HG03196 (cell line): ENCODE measurements around the gene MICAL3.

Experiments used
- ATAC-seq: cut with Tn5 transposase; IDR thresholded peaks from one replicate; pipeline ENCODE4 v1.9.1; 2021; ENCODE audit not compliant: unreplicated experiment

Gene MICAL3

DNA sequence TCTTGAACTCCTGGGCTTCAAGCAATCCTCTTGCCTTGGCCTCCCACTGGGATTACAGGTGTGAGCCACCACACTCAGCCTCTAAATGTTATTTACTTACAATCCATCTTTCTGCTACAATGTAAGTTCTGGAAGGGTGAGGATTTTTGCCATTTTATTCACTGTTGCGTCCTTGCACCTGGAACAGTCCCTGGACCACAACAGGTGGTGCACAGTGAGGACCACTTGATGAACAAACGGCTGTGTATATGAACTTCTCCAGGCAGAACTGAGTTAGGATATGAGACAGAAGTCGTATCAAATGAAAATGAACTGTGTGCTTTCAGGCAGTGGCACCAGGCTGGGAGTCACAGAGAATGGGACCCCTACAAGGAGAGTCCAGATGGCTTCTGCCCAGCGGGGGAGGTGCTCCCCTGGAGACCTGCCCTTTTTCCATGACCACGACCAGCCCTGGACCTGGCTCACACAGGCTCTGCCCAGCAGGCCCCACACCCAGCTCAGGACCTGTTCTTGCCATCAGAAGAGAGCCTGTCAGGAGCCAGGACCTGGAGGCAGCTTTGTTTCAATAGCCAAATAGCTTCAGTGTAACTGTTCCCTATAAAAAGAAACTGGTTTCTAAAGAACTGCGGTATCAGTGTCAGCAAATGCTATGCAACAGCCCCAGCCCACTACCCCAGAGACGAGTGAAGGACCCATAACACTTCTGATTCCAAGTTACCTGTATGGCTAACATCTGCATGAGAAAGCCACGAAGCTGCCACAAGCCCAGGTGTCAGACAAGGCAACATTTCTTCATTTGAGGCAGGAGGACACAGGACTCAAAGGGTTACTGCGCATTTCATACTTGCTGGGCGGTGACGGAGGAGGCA is 104.9 kb downstream of the MICAL3 start:
- ATAC-seq: no peak

DNA sequence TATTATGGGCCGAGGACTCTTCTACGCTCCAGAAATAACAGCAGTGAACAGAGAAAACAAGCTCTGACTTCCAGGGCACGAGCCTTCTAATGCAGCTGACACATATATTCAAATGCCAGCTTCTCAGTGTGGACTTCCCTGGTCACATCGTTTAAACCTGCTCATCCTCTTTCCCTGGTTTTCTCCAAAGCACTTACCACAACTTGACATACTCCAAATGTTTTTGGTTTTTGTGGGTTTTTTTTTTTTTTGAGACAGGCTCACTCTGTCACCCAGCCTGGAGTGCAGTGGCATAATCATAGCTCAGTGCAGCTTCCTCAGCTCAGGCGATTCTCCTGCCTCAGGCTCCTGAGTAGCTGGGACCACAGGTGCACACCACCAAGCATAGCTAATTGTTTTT is 105.5 kb downstream of the MICAL3 start:
- no peak for ATAC-seq

DNA sequence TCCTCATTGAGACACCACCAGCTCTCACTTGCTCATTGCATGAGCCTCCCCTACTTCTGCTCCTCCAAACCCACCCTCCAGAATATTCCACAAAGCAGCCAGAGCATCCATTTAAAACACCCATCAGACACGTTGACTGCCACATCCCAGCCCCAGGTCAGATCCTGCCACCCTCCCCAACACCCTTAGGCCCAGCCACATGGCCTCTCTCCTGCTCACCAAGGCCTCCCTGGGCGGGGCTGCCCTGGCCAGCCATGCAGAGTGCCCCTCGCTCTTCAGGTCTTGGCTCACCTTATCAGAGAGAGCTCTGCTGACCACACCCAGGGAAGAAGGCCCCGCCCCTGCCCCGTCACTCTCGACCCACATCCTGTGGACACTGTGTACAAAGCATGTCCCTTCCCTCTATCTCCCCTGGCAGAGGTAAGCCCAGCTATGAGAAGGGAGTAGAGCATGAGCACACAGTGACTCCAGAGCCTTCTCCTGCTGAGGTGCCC is 106.8 kb downstream of the MICAL3 start:
- ATAC-seq: no peak

DNA sequence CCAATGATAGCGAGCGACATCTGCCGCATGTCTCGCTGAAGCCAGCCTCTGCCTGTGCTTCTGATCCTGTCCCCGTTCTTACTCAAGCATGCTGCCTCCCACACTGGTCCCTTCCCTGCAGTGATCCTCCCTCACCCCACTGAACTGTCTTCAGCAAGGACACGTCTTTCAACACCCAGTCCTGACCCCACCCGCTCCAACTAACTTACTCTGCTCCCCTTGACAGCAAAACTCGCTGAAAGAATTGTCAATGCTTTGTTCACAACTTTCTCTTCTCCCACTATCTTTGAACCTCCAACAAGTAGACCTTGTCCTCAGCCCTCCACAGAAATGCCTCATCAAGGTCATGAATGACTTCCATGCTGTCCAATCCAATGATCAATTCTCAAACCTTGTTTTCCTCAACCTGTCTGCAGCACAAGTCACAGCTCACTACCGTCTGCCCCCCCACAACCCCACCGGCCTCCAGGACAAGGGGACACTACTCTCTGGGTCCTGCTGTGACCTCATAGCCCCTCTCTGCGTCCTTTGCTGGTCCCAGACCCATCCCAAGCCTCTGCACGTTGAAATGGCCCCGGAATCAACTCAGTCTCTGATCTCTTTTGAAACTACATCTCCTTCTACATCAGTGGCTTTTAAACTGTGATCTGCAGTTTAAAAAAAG is 108.0 kb downstream of the MICAL3 start:
- ATAC-seq: no peak

DNA sequence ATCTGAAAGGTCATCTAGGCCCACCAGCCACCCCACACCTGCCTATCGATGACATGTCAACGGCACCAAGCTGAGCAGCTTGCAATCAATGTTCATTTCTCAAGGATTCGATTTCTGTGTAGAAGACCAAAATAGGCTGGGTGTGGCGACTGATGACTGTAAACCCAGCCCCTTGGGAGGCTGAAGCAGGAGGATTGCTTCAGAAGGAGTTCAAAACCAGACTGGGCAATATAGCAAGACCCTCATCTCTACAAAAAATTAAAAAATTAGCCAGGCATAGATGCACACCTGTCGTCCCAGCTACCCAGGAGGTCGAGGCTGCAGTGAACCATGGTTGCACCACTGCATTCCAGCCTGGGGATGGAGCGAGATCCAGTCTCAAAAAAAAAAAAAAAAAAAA is 108.7 kb downstream of the MICAL3 start:
- no peak for ATAC-seq

DNA sequence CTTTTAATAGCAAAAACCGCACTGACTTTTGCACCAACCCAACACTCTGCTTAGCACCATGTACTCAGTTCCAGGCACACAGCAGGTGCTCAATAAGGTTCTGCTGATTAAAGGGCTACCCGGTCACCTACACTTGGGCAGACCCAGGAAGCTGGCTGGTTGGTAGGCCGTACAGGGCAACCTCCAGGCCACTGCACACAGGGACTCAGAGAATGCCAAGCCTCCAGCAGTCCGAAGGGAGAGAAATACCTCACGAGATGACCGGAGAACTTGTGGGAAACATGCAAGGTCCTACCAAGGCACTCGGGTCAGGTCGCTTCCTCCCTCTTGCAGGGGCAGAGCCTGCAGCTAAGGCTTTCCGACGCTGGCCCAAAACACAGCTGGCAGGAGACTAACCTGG is 109.2 kb downstream of the MICAL3 start:
- no peak for ATAC-seq

DNA sequence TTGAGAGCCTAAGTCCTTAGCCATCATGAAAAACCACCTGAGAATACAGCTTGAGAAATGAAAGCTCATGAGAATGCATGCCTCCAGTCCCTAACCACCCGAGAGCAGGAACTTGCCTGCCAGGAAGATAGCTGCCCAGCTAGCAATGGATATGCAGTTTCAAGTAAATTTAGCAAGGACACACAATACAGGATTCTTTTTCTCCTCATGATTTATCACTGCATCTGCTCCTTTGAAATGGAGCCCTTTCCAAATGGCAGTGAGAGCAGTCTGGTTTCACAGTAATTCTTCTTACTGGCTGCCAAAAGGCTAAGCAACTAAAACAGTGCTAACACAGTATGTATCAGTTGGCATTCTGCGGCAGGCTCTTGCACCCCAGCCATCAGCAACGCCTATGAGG is 109.9 kb downstream of the MICAL3 start:
- no peak for ATAC-seq

DNA sequence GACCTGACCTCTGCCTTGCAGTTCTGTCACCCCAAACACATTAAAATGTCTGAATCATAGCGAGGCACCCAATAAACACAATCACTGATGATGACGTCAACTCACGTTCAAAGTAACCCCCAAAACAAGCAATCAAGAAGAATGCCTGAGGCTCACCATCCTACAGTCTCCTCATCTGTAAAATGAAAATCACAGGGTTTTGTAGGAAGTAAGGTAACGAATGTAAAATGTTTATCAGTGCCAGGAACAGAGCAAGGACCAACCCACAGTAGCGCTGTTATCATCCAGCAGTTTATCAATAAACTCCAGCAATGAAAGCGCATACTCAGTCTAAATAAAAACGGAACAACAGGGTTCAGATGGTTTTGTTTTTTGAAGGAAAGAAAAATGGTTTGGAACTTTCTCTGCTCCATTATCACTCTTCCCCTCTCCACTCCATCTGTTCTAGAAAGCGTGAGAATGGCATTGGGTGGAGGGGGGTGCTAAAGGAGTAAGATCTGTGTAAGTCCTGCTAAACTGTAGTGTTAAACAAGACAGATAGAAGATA is 110.5 kb downstream of the MICAL3 start:
- ATAC-seq: no peak

DNA sequence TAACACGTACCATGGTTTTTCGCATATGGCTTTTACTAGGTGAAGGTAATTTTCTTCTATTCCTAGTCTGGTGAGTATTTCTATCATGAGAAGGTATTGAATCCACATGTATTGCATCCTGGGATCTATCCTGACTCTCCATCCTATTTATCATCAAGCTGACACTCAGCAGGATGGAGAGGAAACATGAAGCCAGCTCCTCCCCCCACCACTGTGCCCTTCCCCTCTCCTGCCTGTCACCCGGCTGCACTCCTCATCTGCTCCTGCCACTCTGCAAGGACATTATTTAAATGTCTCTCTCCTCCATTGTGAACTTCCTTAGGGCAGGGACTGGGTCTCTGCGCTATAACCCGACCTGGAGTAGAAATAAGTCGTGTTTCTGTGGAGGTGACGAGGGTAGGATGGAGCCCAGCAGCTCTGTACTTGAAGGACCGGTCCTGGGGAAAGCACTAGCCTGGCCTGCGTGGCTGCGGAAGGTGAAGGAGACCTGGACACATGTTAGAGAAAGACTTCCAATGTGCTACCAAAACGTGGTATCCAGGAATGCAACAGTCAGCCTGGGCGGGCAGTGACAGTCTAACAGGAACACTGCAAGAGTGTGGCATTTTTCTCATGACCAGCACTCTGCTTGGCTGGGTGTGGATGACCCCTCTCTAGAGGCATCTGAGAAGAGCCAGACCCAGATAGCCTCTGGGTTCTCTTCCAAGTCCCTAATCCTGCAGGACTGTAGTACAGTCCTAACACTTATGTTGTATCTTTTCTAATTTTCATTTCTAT is 111.2 kb downstream of the MICAL3 start:
- no peak for ATAC-seq

DNA sequence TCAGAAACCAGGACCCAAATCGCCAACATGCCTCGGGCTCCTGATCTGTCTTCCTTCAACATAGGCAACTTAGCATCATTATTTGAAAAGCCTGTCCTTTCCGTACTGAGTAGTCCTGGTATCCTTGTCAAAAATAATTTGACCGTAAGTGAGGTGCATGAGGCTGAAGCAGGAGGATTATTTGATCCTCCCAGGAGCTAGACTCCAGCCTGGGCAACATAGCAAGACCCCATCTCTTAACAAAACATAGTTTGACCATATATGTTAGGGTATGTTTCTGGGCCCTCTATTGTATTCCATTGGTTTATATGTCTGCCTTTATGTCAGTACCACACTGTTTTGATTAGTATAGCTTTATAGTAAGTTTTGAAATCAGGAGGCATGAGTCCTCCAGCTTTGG is 112.5 kb downstream of the MICAL3 start:
- no peak for ATAC-seq

DNA sequence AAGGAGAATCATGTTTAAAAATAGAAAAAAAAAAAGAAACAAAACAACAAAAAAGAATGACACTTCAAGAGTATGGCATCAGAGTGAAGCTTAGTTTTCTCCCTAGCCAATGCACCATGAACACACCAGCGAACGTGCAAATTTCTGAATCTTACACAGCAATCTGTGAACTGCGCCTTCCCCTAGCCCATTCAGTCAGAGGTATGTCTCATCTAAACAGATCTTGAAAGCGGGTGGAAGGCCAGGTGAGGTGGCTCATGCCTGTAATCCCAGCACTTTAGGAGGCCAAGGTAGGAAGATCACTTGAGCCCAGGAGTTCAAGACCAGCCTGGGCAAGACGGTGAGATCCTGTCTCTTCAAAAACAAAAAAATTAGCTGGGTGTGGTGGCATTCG is 113.1 kb downstream of the MICAL3 start:
- ATAC-seq: no peak

DNA sequence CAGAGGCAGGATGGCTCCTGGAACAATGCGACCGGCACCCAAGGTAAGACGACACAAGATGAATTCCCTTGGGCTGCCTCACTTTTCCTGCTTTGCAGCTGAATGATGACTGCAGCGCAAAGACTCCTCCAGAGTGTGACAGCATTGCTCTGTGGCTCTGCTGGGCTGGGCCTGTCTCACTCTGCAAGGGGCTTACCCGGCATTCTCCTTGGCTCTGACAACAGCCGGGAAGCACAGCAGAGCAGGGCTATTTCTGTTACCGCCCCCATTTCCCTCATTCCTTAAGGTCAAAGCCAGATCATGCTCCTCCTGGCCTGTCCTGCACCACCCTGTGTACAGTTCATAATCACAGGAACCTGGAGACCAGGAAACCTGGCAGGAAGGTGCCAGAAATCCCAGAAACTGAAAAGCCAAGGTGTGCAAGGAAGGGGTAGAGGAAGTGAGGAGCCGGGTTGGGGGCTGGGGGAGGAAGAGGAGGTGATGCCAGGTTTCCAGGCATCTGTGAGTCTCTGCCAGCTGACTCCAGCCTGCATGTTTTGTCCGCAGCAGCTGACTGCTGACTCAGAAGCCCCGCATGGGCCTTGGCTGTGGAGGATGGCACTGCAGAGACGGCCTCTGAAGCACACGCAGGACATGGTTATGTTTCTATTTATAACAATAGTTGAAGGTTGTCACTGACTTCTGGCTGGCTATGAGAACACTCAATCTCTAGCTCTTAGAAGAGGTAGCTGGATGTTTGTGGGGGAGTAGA is 113.6 kb downstream of the MICAL3 start:
- no peak for ATAC-seq

DNA sequence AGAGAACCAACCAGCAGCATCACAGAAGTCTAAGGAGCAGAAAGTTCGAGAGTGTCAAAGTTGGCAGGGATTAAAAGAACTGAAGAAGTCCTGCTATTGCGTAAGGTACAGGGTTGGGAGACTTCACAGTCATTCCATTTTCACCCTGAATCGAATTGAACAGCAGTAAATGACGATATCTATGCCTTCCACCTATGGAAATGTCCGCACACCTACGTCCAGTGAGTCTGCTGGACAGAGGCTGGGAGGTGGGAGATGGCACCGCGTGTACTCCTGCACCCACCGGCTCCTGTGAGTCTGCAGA is 116.7 kb downstream of the MICAL3 start:
- no peak for ATAC-seq

DNA sequence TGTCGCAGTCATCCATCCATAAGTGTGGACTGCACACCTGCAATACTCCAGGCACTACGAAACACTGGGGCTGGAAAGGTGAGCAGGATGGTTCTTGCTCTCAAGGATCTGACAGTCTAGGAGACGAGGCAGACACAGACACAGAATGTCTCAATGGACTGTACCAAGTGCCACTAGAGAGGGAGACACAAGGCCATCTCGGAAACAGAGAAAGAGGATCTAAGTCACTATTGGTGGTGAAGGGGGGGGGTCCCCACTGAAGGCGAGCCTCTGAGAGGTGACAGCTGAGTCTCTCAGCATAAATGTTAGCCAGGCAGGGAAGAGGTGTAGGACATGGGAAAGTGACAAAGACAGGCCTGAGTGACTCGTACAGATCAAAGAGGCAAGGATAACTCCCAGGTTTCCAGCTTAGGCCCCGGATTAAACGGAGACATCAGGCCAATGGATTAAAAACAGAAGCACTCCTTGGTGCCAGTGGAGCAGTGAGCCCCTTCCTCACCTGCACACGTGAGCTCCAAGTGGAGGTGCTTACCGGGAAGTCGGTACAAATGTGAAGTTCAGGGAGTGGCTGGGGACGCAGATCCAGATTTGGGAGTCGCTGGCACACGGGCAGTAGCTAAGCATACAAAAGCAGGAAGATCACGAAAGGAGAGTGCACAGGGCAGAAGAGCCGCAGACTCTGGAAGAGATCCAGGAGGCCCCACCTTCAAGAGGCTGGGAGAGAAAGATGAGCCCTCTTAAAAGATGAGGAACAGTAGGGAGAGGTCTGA is 117.2 kb downstream of the MICAL3 start:
- no peak for ATAC-seq

DNA sequence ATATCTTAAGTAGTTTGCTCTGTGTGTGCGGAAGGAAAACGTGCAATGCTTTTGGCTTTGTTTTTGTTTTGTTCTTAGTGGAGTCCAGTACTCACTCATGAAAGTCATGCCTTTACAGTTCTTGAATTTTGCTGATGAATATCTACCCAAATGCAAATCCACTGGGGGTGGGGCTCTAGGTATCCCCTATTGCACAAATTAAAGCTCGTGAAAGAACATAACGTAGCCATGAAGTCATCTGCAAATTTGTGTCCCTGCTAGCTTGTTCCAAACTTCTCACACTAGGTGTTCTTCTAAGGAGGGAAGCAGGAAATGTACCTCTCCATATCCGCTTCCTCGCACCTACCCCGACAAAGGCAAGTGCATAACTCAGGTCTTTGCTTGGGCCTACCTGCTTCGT is 118.9 kb downstream of the MICAL3 start:
- no peak for ATAC-seq

DNA sequence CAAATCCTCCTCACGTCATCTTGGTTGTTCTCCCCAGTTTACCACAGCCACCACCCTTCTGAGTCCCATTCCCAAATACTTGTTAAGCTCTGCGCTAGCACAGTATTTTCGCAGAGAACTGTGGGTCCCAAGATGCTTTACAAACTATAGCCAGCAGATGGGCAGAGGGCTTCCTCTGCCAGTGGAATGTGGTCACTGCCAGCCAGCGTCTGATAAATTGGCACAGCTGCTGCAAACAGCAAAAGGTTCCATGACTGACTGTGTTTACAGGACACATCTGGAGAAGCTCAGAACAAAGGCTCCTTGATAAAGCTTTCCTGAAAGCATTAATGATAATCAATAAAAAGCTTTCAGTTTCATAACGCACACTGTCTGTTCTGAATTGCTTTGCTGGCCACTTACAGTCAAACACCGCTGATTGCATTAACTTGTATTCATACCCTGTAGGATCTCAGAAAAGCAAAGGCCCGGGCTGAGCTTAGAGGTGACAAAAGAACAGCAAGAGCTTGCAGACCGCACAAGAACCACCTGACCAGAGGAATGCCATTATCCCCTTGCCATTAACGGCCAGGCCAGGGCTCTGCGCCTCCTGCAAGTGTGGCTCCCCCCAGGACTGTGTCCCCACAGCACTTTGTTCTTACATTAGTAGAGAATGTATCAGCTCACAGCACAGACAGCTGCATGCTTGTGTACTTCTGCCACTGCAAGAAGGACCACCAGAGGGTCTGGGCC is 120.6 kb downstream of the MICAL3 start:
- no peak for ATAC-seq

DNA sequence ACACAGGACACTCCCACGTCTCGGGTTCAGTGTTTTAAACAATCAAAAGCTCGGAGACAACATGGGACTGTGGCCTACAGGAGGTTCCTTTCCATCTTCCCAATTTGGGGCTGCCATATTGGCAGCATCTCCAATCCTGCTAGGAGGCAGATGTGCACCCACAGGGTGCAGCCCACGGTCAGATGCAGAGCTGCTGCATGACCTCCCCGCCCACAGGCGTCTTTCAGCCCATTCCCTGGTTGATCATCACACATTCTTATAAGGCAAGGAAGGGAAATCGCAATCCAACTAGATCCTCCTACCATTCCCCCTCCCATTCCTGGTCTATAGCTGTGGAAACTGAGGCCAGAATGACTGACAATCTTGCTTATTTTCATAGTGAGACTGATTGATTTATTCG is 121.4 kb downstream of the MICAL3 start:
- no peak for ATAC-seq

DNA sequence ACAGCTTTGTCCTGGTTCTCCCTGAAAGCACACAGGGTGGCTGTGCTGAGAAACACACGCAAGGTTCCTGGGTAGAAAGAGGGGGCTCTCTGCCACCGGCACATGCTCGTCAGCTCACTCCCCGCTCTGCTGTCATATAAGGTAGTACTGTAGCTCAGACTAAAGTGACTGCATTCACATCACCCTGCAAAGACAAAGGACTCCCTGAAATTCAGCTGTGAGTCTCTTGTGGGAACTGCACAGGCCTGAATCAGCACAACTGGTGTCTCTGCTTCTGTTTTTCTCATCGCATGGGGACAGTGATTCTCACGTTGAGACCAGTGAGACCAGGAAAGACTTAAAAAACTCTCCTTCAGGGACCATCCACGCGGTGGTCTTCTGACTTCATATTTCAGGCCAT is 126.0 kb downstream of the MICAL3 start:
- ATAC-seq: no peak

DNA sequence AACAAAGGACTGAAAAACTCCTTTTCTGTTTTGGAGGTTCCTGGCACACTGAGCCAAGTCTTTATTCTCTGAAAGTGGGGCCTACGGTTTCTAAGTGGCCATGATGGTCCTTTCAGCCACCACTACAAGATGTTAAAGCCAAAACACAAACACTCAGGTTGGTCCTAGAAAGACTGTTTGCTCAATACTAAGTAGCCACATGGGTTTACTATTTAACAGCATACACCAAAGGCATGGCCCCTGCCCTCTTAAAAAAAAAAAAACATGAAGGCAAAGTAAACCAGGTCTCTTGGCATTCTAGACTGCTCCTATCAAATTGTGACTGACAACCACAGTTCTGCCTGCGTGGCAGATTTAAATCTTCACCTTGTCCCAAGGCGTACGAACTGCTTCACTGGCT is 126.5 kb downstream of the MICAL3 start:
- no peak for ATAC-seq
